Erythroblast (primary cell): ENCODE data around the gene TSN.

Experiments used
- GATA1 ChIP-seq: IDR thresholded peaks from 2 replicates; pipeline ENCODE4 v1.6.1; 2011; ENCODE audit warnings: low read depth, mild to moderate bottlenecking, control low read depth, low read length, moderate library complexity
- POLR2A ChIP-seq: IDR thresholded peaks from 2 replicates; pipeline ENCODE4 v1.6.1; 2011; ENCODE audit warnings: mild to moderate bottlenecking, low read length

GRCh38 chr2:121791801-121792221, 36.4 kb downstream of the TSN start:
- no peak for TF ChIP-seq POLR2A
- no peak for TF ChIP-seq GATA1
